Right lobe of liver (tissue), 6 donors: Measurements from ENCODE around the gene CYP2W1. TPM values are rescaled to one million over a fixed set of nuclear protein-coding genes. Genes with fewer than 3 reads are reported as not detected.

Experiments
- ATAC-seq, 4 donors: fragments of 200-7000 bp; cut with Tn5 transposase; one replicate each; pipeline ENCODE4 v1.9.1; 2020; ENCODE audit warnings: mild to moderate bottlenecking in 4 of 4, moderate library complexity in 4 of 4
- DNase-seq, 3 donors: peaks; one replicate each; pipeline ENCODE4 v3.0.0-alpha.2; 2020
- H3K27ac ChIP-seq, 3 donors: fragments of 200-600 bp; one replicate each; pipeline ENCODE4 v1.8.0; 2022
- H3K27me3 ChIP-seq, 2 donors: fragments of 200-600 bp; one replicate each; pipeline ENCODE4 v1.8.0; 2022
- H3K36me3 ChIP-seq, 4 donors: fragments of 200-600 bp; sonication (generic) in 1 of 4; one replicate each; pipeline versions ENCODE4 v1.5.1 to v1.8.0; 2017 to 2022; ENCODE audit warnings: control low read depth in 1 of 4
- H3K4me1 ChIP-seq, 4 donors: fragments of 200-600 bp; sonication (generic) in 1 of 4; one replicate each; pipeline versions ENCODE4 v1.5.1 to v1.8.0; 2017 to 2022; ENCODE audit warnings: control low read depth in 1 of 4
- H3K4me3 ChIP-seq, 3 donors: fragments of 200-600 bp; one replicate each; pipeline ENCODE4 v1.8.0; 2022
- H3K9me3 ChIP-seq, 4 donors: fragments of 200-600 bp; sonication (generic) in 1 of 4; one replicate each; pipeline versions ENCODE4 v1.5.1 to v1.8.0; 2017 to 2022; ENCODE audit warnings: control low read depth in 1 of 4
- CTCF ChIP-seq, 4 donors: fragments of 200-600 bp in 3 of 4; fragments of 450-650 bp in 1 of 4; IDR thresholded peaks; one replicate each; pipeline versions ENCODE4 v1.5.1 to v1.8.0; 2016 to 2022; ENCODE audit warnings: antibody characterized with exemption in 4 of 4, mild to moderate bottlenecking in 2 of 4
- POLR2A ChIP-seq: fragments of 450-650 bp; IDR thresholded peaks from one replicate; pipeline ENCODE4 v1.6.1; 2017; ENCODE audit warnings: antibody characterized with exemption, mild to moderate bottlenecking
- WGBS: methylation state at CpG from one replicate; pipeline ENCODE4 v1.1.6; 2018; ENCODE audit warnings: low coverage, low lambda C conversion rate; ENCODE audit not compliant: insufficient coverage; ENCODE audit errors: missing lambda C conversion rate; 5-methylcytosine and 5-hydroxymethylcytosine counted together
- intact Hi-C, 2 donors: fragments of 100-400 bp; cut with DNase I; formaldehyde crosslinking; loops; one replicate each; pipeline versions ENCODE4 v1.11.2 to v1.14.1; 2022
- total RNA-seq, 6 experiments: library from RNA; depleted of rRNA in 2 of 6; stranded (reverse); fragments of >200 nt in 2 of 6; fragmentation: NEBNext Ultra II Directional in 3 of 6; extraction: Animal tissue kit (Norgen Biotek cat#: 25700) in 3 of 6; gene quantifications; one replicate each; pipeline versions ENCODE4 v1.1.0 to v1.2.4, GENCODE V29; 2016 to 2023
- donor health status: DM: no; HTN: yes; CAD: no.
- donor health status: DM: no; HTN: no; CAD: no.
- donor health status: DM: no; HTN: no; CAD: no.
- donor health status: DM: no; HTN: yes; CAD: no.
- donor health status: DM: no; HTN: yes; CAD: no.

CYP2W1 gene
- total RNA-seq, 6 experiments from 2014 or later: not detected

- no peak for DNase-seq
- Histone ChIP-seq H3K27ac (no peak overlapping the region), H3K9me3 (no peaks in the 10 kb centered on the region), H3K36me3 (peaks cover 0 to 6% (median 1%) of the 10 kb centered on the region in 4 donors), H3K4me1 (peaks cover 0 to 6% (median 3%) of the 10 kb centered on the region in 4 donors), H3K4me3 (no peak overlapping the region), H3K27me3 (no peaks in the 10 kb centered on the region)
- TF ChIP-seq POLR2A (no peak), CTCF (IDR thresholded peaks at IDR 0.05) (no peak)
- WGBS: 63% methylated on average over 1 of the region's 30 CpGs
- intact Hi-C loops: no loop called here
- ATAC-seq: no peak
Measured at GRCh38 chr7:1012716-1013095, 29.7 kb downstream of the CYP2W1 start.

- WGBS: 90% methylated on average over 4 of the region's 11 CpGs
- peaks cover 0 to 6% (median 3%) of the 10 kb centered on the region in 4 donors for H3K4me1 ChIP-seq
- no peak overlapping the region for H3K4me3 ChIP-seq
- TF ChIP-seq CTCF (IDR thresholded peaks at IDR 0.05) (no peak), POLR2A (no peak)
- no peaks in the 10 kb centered on the region for H3K27me3 ChIP-seq
- no peak overlapping the region for H3K27ac ChIP-seq
- H3K9me3 ChIP-seq: no peaks in the 10 kb centered on the region
- H3K36me3 ChIP-seq: peaks cover 0 to 6% (median 1%) of the 10 kb centered on the region in 4 donors
- intact Hi-C loops: no loop called here
- DNase-seq: no peak
- no peak for ATAC-seq
Measured at GRCh38 chr7:1013581-1013980, 30.6 kb downstream of the CYP2W1 start.

DNA sequence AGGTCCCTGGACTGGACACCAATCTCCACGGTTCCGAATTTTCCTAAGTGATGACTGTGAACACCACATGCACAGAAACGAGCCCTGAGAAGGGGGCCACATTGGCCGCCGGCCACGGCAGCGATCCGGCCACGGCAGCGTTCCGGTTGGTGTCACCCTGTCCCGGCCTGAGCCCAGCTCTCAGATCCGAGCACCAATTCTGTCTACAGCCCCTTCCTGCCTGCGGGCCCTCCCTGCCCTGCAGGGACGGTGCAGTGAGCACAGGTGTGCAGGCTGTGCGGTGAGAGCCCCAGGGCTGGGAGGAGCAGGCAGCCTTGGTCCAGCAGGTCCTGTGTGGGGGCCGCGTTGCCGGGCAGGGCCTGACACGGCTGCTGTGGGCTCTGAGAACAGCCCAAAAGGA lies 31.7 kb downstream of the CYP2W1 start:
- Histone ChIP-seq H3K36me3 (peaks cover 0 to 3% (median under 1%) of the 10 kb centered on the region in 4 donors), H3K27me3 (no peaks in the 10 kb centered on the region), H3K4me1 (peaks cover 0 to 6% (median 3%) of the 10 kb centered on the region in 4 donors), H3K4me3 (no peak overlapping the region), H3K9me3 (no peaks in the 10 kb centered on the region), H3K27ac (no peak overlapping the region)
- TF ChIP-seq CTCF (IDR thresholded peaks at IDR 0.05) (no peak), POLR2A (no peak)
- ATAC-seq (no peak), DNase-seq (no peak)
- no CpG with 5 or more reads among the region's 20 CpGs for WGBS
- intact Hi-C loops: no loop called here

- Histone ChIP-seq H3K4me3 (no peak overlapping the region), H3K36me3 (no peaks in the 10 kb centered on the region), H3K9me3 (no peaks in the 10 kb centered on the region), H3K27ac (no peak overlapping the region), H3K27me3 (no peaks in the 10 kb centered on the region), H3K4me1 (peaks cover 0 to 6% (median 3%) of the 10 kb centered on the region in 4 donors)
- DNase-seq: no peak
- WGBS: 53% methylated on average over 3 of the region's 28 CpGs
- intact Hi-C loops: no loop called here
- peak in 2 of 4 donors; percentile 17 to 26 for ATAC-seq
- no peak for TF ChIP-seq POLR2A
Measured at GRCh38 chr7:1015196-1016121, 32.5 kb downstream of the CYP2W1 start.
